Gastroesophageal sphincter (tissue), 4 donors: ENCODE data around the gene TTC6. TPM values are rescaled to one million over a fixed set of nuclear protein-coding genes. Genes with fewer than 3 reads are reported as not detected.

Experiments
- ATAC-seq: fragments of 150-250 bp; one replicate; pipeline ENCODE4 v1.9.1; 2016; ENCODE audit warnings: mild to moderate bottlenecking, moderate library complexity
- H3K27ac ChIP-seq, 4 donors: fragments of 200-600 bp; sonication (generic) in 3 of 4; 1 replicate in 3 of 4; 2 replicates in 1 of 4; pipeline ENCODE4 v1.5.1; 2016 to 2019
- H3K27me3 ChIP-seq: fragments of 200-600 bp; sonication (generic); one replicate; pipeline ENCODE4 v1.5.1; 2019
- H3K36me3 ChIP-seq, 2 donors: fragments of 200-600 bp; sonication (generic); one replicate each; pipeline ENCODE4 v1.5.1; 2019; ENCODE audit warnings: control low read depth in 1 of 2
- H3K4me1 ChIP-seq, 3 donors: fragments of 200-600 bp; sonication (generic); 1 replicate in 2 of 3; 2 replicates in 1 of 3; pipeline ENCODE4 v1.5.1; 2016 to 2019; ENCODE audit warnings: control low read depth in 2 of 3
- H3K4me3 ChIP-seq, 2 donors: fragments of 200-600 bp; sonication (generic); one replicate each; pipeline ENCODE4 v1.5.1; 2019; ENCODE audit warnings: mild to moderate bottlenecking in 1 of 2, moderate library complexity in 1 of 2
- H3K9me3 ChIP-seq, 3 donors: fragments of 200-600 bp; sonication (generic); one replicate each; pipeline ENCODE4 v1.5.1; 2017 to 2019; ENCODE audit warnings: control low read depth in 2 of 3
- EP300 ChIP-seq: sonication (generic); formaldehyde crosslinking; IDR thresholded peaks from one replicate; pipeline ENCODE4 v1.6.1; 2017; ENCODE audit warnings: antibody characterized with exemption, mild to moderate bottlenecking
- POLR2A ChIP-seq, 2 donors: fragments of 450-650 bp; IDR thresholded peaks; one replicate each; pipeline ENCODE4 v1.6.1; 2017; ENCODE audit warnings: antibody characterized with exemption in 2 of 2, mild to moderate bottlenecking in 2 of 2, moderate library complexity in 1 of 2
- POLR2AphosphoS5 ChIP-seq: sonication (generic); formaldehyde crosslinking; IDR thresholded peaks from one replicate; pipeline ENCODE4 v1.6.1; 2017; ENCODE audit warnings: antibody characterized with exemption
- WGBS, 2 donors: methylation state at CpG; one replicate each; pipeline ENCODE4 v1.1.5; 2018; ENCODE audit warnings: low coverage in 1 of 2; 5-methylcytosine and 5-hydroxymethylcytosine counted together
- total RNA-seq, 4 donors: library from RNA; depleted of rRNA; stranded (reverse); fragments of >200 nt; gene quantifications; one replicate each; pipeline ENCODE4 v1.1.0, GENCODE V29; 2016
- TF ChIP-seq, protein P1 (sequence below), 4 experiments: fragments of 200-600 bp in 2 of 4; fragments of 450-650 bp in 2 of 4; sonication (generic) in 1 of 4; IDR thresholded peaks; one replicate each; pipeline ENCODE4 v1.5.1; 2017 to 2019; ENCODE audit warnings: antibody characterized with exemption in 4 of 4, mild to moderate bottlenecking in 2 of 4, moderate library complexity in 2 of 4

The TTC6 gene
- total RNA-seq, 4 donors from 2014 or later = 0.31 to 1.1 TPM; not detected in 2

DNA sequence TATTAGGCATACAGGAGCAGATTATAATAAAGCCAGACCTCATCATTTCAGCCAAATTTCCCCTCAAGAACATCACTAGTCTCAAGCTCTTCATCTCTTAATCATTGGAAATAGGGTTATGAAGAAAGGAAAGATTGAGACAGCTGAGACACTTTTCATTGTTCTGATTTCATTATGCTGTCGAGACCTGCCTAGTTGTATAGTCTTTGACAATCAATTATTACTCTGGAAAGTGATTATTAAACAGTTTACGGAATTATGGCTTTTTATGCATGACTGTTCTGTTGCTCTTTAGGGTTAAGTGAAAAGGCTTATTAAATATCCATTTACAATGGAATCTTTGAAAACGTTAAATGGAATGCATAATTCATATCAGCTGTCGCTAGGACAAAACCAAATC, 48.3 kb downstream of the TTC6 start:
- WGBS, 2 donors = 16 to 31% methylated on average over 4 of the region's 4 CpGs

More for the DNA sequence above, 48.3 kb downstream of the TTC6 start:
- H3K27me3 ChIP-seq = peaks cover 3% of the 10 kb centered on the region
- no peaks in the 10 kb centered on the region for H3K9me3 ChIP-seq
- TF ChIP-seq, protein P1, sequence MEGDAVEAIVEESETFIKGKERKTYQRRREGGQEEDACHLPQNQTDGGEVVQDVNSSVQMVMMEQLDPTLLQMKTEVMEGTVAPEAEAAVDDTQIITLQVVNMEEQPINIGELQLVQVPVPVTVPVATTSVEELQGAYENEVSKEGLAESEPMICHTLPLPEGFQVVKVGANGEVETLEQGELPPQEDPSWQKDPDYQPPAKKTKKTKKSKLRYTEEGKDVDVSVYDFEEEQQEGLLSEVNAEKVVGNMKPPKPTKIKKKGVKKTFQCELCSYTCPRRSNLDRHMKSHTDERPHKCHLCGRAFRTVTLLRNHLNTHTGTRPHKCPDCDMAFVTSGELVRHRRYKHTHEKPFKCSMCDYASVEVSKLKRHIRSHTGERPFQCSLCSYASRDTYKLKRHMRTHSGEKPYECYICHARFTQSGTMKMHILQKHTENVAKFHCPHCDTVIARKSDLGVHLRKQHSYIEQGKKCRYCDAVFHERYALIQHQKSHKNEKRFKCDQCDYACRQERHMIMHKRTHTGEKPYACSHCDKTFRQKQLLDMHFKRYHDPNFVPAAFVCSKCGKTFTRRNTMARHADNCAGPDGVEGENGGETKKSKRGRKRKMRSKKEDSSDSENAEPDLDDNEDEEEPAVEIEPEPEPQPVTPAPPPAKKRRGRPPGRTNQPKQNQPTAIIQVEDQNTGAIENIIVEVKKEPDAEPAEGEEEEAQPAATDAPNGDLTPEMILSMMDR (IDR thresholded peaks at IDR 0.05) = no peak
- no peak for TF ChIP-seq POLR2AphosphoS5
- TF ChIP-seq EP300 = no peak
- TF ChIP-seq POLR2A (IDR thresholded peaks at IDR 0.05) = no peak
- no peaks in the 10 kb centered on the region for H3K4me1 ChIP-seq
- ATAC-seq = no peak
- H3K36me3 ChIP-seq = no peaks in the 10 kb centered on the region
- H3K27ac ChIP-seq = no peak overlapping the region
- no peak overlapping the region for H3K4me3 ChIP-seq

Other genes starting within 250 kb of the TTC6 start
- 1 to 10 TPM in 1 of 4 donors, not detected in 3; 5.1 TPM for gene FOXA1, start 380 bp upstream of the TTC6 start, total RNA-seq